ENCODE results near the gene BRCA2. TPM values are rescaled to one million over a fixed set of nuclear protein-coding genes. Genes with fewer than 3 reads are reported as not detected.

The BRCA2 gene
- total RNA-seq, 1 experiment from 2014 or later: 21.6 TPM

GRCh38 chr13:32445461-32445860, 130.2 kb downstream of the BRCA2 start:
- no peak for DNase-seq (ENCODE audit: low spot score)
- POLR2A ChIA-PET: no interaction called here
- H3K27ac Mint-ChIP-seq: no peak overlapping the region; the same call in 1 of the 2 replicates
- no peak overlapping the region for H3K4me3 Mint-ChIP-seq
- no peaks in the 10 kb centered on the region for H3K27me3 Mint-ChIP-seq (ENCODE audit: low read depth)
- peaks cover 3% of the 10 kb centered on the region; the same call in 1 of the 2 replicates for H3K36me3 Mint-ChIP-seq
- TF ChIP-seq NR1H2 (CRISPR knock-in tag; IDR thresholded peaks at IDR 0.05): no peak
- TF ChIP-seq, protein P1, sequence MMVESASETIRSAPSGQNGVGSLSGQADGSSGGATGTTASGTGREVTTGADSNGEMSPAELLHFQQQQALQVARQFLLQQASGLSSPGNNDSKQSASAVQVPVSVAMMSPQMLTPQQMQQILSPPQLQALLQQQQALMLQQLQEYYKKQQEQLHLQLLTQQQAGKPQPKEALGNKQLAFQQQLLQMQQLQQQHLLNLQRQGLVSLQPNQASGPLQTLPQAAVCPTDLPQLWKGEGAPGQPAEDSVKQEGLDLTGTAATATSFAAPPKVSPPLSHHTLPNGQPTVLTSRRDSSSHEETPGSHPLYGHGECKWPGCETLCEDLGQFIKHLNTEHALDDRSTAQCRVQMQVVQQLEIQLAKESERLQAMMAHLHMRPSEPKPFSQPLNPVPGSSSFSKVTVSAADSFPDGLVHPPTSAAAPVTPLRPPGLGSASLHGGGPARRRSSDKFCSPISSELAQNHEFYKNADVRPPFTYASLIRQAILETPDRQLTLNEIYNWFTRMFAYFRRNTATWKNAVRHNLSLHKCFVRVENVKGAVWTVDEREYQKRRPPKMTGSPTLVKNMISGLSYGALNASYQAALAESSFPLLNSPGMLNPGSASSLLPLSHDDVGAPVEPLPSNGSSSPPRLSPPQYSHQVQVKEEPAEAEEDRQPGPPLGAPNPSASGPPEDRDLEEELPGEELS (CRISPR knock-in tag; IDR thresholded peaks at IDR 0.05): no peak
- TF ChIP-seq TP53 (CRISPR knock-in tag; IDR thresholded peaks at IDR 0.05): no peak
- no peak for TF ChIP-seq FOXP1 (CRISPR knock-in tag; IDR thresholded peaks at IDR 0.05; ENCODE audit: borderline replicate concordance)
- ATAC-seq: no peak
- peaks cover 3% of the 10 kb centered on the region; the same call in 1 of the 2 replicates for H3K9me3 Mint-ChIP-seq
- no peaks in the 10 kb centered on the region for H3K4me1 Mint-ChIP-seq
- CTCF ChIA-PET: no interaction called here

GRCh38 chr13:32446220-32446619, 130.9 kb downstream of the BRCA2 start:
- Mint-ChIP-seq H3K4me1 (no peaks in the 10 kb centered on the region), H3K36me3 (peaks cover 3% of the 10 kb centered on the region; the same call in 1 of the 2 replicates), H3K27ac (no peak overlapping the region), H3K27me3 (ENCODE audit: low read depth) (no peaks in the 10 kb centered on the region), H3K4me3 (no peak overlapping the region), H3K9me3 (peaks cover 8% of the 10 kb centered on the region)
- DNase-seq (ENCODE audit: low spot score) (no peak), ATAC-seq (no peak)
- ChIA-PET POLR2A (no interaction called here), CTCF (no interaction called here)
- peak; percentile 41; the same call in 1 of the 2 replicates for TF ChIP-seq GABPB1 (CRISPR knock-in tag; IDR thresholded peaks at IDR 0.05)
- TF ChIP-seq FOXK1 (CRISPR knock-in tag; IDR thresholded peaks at IDR 0.05): no peak

DNA sequence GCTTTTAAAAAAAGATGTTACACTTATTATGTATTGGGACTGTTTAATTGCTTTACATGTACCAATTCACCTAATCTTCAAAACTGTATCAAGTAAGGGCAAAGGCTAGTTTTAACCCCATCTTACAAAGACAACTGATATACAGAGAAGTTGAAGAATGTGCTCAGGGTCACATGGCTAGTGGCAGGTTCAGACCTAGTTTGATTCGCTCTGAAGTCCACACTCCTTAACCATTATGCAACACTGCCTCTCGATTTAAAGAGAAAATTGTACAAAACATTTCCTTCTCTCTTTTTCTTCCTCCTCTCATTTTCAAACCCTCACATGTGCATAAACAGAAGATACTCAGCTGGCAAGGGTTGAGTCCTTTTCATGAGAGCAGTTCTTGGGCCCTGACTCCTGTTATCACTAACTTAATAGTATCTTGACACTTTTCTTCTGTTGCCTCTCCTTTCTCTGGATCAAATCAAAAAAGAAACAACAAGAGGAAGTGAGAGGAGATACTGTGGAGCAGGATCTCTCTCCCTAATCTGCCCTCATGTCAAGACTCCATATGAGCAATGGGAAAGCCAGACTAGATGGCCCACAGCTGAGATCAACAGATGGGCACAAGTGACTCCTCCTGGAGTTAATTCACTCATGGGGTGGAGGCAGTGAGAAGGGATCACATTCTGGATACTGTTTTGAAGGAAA, 131.6 kb downstream of the BRCA2 start:
- no peak for ATAC-seq
- Mint-ChIP-seq H3K4me3 (no peak overlapping the region), H3K27ac (no peak overlapping the region), H3K9me3 (peaks cover 8% of the 10 kb centered on the region), H3K27me3 (ENCODE audit: low read depth) (no peaks in the 10 kb centered on the region), H3K36me3 (peaks cover 3% of the 10 kb centered on the region; the same call in 1 of the 2 replicates), H3K4me1 (no peaks in the 10 kb centered on the region)
- ChIA-PET CTCF (no interaction called here), POLR2A (no interaction called here)
- TF ChIP-seq ZBTB43 (CRISPR knock-in tag; IDR thresholded peaks at IDR 0.05) (no peak), FOXP1 (CRISPR knock-in tag; IDR thresholded peaks at IDR 0.05; ENCODE audit: borderline replicate concordance) (no peak), USF2 (CRISPR knock-in tag; IDR thresholded peaks at IDR 0.05) (no peak), ZNF138 (CRISPR knock-in tag; conservative IDR thresholded peaks at IDR 0.05) (no peak), E2F5 (CRISPR knock-in tag; IDR thresholded peaks at IDR 0.05) (no peak), ZNF416 (CRISPR knock-in tag; IDR thresholded peaks at IDR 0.05) (no peak), TCF7 (CRISPR knock-in tag; IDR thresholded peaks at IDR 0.05; ENCODE audit: low read depth) (no peak), ZNF219 (CRISPR knock-in tag; IDR thresholded peaks at IDR 0.05; ENCODE audit: borderline replicate concordance) (no peak)
- TF ChIP-seq, protein P2, sequence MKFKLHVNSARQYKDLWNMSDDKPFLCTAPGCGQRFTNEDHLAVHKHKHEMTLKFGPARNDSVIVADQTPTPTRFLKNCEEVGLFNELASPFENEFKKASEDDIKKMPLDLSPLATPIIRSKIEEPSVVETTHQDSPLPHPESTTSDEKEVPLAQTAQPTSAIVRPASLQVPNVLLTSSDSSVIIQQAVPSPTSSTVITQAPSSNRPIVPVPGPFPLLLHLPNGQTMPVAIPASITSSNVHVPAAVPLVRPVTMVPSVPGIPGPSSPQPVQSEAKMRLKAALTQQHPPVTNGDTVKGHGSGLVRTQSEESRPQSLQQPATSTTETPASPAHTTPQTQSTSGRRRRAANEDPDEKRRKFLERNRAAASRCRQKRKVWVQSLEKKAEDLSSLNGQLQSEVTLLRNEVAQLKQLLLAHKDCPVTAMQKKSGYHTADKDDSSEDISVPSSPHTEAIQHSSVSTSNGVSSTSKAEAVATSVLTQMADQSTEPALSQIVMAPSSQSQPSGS (CRISPR knock-in tag; IDR thresholded peaks at IDR 0.05; ENCODE audit: borderline replicate concordance, low read depth): no peak
- no peak for DNase-seq (ENCODE audit: low spot score)

All from WTC11 (cell line).